Vagina (tissue), 2 donors: ENCODE data around the gene PREP. TPM values are rescaled to one million over a fixed set of nuclear protein-coding genes. Genes with fewer than 3 reads are reported as not detected.

Experiments
- DNase-seq, 2 donors: peaks; one replicate each; pipeline ENCODE4 v3.0.0-alpha.2; 2017; ENCODE audit errors: extremely low spot score in 2 of 2
- H3K27ac ChIP-seq: fragments of 200-600 bp; sonication (generic); one replicate; pipeline ENCODE4 v1.5.1; 2019
- H3K27me3 ChIP-seq: fragments of 200-600 bp; sonication (generic); one replicate; pipeline ENCODE4 v1.5.1; 2019
- H3K36me3 ChIP-seq, 2 donors: fragments of 200-600 bp; sonication (generic); one replicate each; pipeline ENCODE4 v1.5.1; 2017 to 2019
- H3K4me1 ChIP-seq: fragments of 200-600 bp; sonication (generic); one replicate; pipeline ENCODE4 v1.5.1; 2019
- H3K4me3 ChIP-seq, 2 donors: fragments of 200-600 bp; sonication (generic); 1 replicate in 1 of 2; 2 replicates in 1 of 2; pipeline ENCODE4 v1.5.1; 2016 to 2019
- H3K9me3 ChIP-seq: fragments of 200-600 bp; sonication (generic); one replicate; pipeline ENCODE4 v1.5.1; 2019
- POLR2A ChIP-seq, 2 donors: fragments of 450-650 bp; IDR thresholded peaks; one replicate each; pipeline ENCODE4 v1.6.1; 2017; ENCODE audit warnings: antibody characterized with exemption in 2 of 2, mild to moderate bottlenecking in 2 of 2, moderate library complexity in 2 of 2
- POLR2AphosphoS5 ChIP-seq, 2 donors: sonication (generic); formaldehyde crosslinking; IDR thresholded peaks; one replicate each; pipeline ENCODE4 v1.9.0; 2017; ENCODE audit warnings: antibody characterized with exemption in 2 of 2, mild to moderate bottlenecking in 2 of 2, low read depth in 1 of 2; ENCODE audit not compliant: insufficient read depth in 1 of 2
- intact Hi-C: fragments of 100-400 bp; cut with DNase I; formaldehyde crosslinking; loops from one replicate; pipeline ENCODE4 v1.15.1; 2023
- total RNA-seq: library from RNA; depleted of rRNA; stranded (reverse); fragments of >200 nt; gene quantifications from one replicate; pipeline ENCODE4 v1.2.3, GENCODE V29; 2016
- TF ChIP-seq, protein P1 (sequence below), 3 experiments: fragments of 450-650 bp in 2 of 3; fragments of 200-600 bp in 1 of 3; sonication (generic) in 1 of 3; IDR thresholded peaks; one replicate each; pipeline ENCODE4 v1.5.1; 2017 to 2019; ENCODE audit warnings: antibody characterized with exemption in 3 of 3, mild to moderate bottlenecking in 2 of 3, moderate library complexity in 2 of 3

Gene PREP
- total RNA-seq, 1 donor from 2014 or later, result 19.2 TPM

DNA sequence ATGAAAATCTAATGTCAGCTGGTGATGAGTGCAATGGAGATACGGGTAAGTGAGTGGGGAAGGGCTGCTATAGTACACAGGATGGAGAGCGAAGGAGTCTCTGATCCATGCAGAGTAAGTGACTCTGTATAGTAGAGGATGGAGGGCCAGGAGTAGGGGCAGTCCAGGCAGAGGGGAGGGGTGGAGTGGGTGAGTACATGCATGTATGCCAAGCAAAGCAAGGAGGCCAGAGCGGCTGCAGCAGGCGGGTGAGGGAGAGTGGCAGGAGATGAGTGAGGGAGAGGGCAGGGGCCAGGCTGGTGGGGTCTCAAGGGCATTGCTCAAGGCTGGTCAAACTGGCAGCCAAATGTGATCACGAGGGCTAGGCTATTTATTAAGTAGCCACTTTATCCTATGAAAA is 94.0 kb downstream of the PREP start:
- H3K9me3 ChIP-seq, result no peaks in the 10 kb centered on the region
- no peaks in the 10 kb centered on the region for H3K27me3 ChIP-seq
- no peak overlapping the region for H3K4me3 ChIP-seq
- H3K4me1 ChIP-seq, result no peaks in the 10 kb centered on the region
- H3K27ac ChIP-seq, result no peak overlapping the region
- TF ChIP-seq, protein P1, sequence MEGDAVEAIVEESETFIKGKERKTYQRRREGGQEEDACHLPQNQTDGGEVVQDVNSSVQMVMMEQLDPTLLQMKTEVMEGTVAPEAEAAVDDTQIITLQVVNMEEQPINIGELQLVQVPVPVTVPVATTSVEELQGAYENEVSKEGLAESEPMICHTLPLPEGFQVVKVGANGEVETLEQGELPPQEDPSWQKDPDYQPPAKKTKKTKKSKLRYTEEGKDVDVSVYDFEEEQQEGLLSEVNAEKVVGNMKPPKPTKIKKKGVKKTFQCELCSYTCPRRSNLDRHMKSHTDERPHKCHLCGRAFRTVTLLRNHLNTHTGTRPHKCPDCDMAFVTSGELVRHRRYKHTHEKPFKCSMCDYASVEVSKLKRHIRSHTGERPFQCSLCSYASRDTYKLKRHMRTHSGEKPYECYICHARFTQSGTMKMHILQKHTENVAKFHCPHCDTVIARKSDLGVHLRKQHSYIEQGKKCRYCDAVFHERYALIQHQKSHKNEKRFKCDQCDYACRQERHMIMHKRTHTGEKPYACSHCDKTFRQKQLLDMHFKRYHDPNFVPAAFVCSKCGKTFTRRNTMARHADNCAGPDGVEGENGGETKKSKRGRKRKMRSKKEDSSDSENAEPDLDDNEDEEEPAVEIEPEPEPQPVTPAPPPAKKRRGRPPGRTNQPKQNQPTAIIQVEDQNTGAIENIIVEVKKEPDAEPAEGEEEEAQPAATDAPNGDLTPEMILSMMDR (IDR thresholded peaks at IDR 0.05), result no peak
- no peak for TF ChIP-seq POLR2A (IDR thresholded peaks at IDR 0.05)
- no peak for TF ChIP-seq POLR2AphosphoS5 (IDR thresholded peaks at IDR 0.05; ENCODE audit: insufficient read depth in 1 of 2, low read depth in 1 of 2)
- no peaks in the 10 kb centered on the region for H3K36me3 ChIP-seq
- intact Hi-C loops, result no loop called here
- DNase-seq, result no peak

DNA sequence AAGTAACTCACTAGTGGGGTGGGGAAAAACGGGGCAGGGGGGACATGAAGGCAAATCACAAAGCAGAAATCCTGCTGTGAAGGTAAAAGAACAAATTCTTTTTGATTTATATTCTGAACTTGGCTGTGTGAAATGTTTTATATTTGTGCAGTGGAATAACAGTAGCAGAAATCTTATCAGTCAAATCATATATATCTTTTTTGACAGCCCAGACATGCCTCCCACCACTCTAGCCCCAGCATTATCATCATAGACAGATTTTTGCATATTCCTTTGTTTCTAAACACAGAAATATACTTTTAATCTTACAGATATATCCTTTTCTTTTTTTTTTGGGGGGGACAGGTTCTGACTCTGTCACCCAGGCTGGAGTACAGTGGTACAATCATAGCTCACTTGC is 97.4 kb downstream of the PREP start:
- no peak for TF ChIP-seq POLR2A (IDR thresholded peaks at IDR 0.05)
- no peak for TF ChIP-seq POLR2AphosphoS5 (IDR thresholded peaks at IDR 0.05; ENCODE audit: insufficient read depth in 1 of 2, low read depth in 1 of 2)
- TF ChIP-seq, protein P1 (IDR thresholded peaks at IDR 0.05), result no peak
- no peaks in the 10 kb centered on the region for H3K36me3 ChIP-seq
- no peaks in the 10 kb centered on the region for H3K4me1 ChIP-seq
- H3K27me3 ChIP-seq, result no peaks in the 10 kb centered on the region
- DNase-seq, result no peak
- no peaks in the 10 kb centered on the region for H3K9me3 ChIP-seq
- intact Hi-C loops, result no loop called here
- no peak overlapping the region for H3K4me3 ChIP-seq
- no peak overlapping the region for H3K27ac ChIP-seq

DNA sequence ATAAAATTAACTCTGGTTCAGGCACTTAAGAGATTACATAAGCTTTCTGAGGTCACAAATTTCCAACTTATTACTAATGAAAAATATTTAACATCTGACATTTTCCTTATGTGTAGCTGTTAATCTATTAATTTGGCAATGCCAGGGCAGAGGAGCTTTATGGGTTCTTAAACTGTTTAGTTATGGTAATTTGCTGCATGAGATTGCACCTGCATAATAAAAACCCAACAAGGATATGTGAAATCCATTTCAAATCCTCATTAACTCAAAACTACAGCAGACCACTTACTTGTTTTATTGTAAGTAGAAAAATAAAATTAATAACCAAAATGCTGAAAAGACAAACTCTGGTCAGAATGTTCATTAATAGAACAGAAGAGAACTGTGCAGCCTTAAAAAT is 98.1 kb downstream of the PREP start:
- Histone ChIP-seq H3K4me1 (no peaks in the 10 kb centered on the region), H3K9me3 (no peaks in the 10 kb centered on the region), H3K4me3 (no peak overlapping the region), H3K36me3 (no peaks in the 10 kb centered on the region), H3K27me3 (no peaks in the 10 kb centered on the region), H3K27ac (no peak overlapping the region)
- TF ChIP-seq POLR2A (IDR thresholded peaks at IDR 0.05) (no peak), POLR2AphosphoS5 (IDR thresholded peaks at IDR 0.05; ENCODE audit: insufficient read depth in 1 of 2, low read depth in 1 of 2) (no peak)
- TF ChIP-seq, protein P1 (IDR thresholded peaks at IDR 0.05), result no peak
- intact Hi-C loops, result no loop called here
- no peak for DNase-seq

DNA sequence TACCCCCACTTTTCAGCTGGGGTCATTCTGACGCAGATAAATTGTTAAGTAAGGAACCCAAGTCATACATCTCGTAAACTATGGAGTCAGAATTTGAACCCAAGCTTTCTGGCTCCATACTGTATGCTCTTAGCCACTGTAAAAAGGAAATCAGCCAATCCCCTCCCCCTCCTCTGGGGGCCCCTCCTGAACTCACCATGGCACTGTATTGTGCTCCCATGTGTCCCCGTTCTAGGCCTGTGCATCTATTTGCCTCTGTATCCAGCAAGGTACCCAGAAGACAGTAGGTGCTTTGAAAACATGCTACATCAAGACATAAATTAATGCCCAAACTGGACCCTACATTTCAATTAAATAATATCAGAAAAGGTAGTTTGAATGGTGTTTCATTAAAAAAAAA is 98.5 kb downstream of the PREP start:
- TF ChIP-seq POLR2A (IDR thresholded peaks at IDR 0.05) (no peak), POLR2AphosphoS5 (IDR thresholded peaks at IDR 0.05; ENCODE audit: insufficient read depth in 1 of 2, low read depth in 1 of 2) (no peak)
- TF ChIP-seq, protein P1 (IDR thresholded peaks at IDR 0.05), result no peak
- H3K4me1 ChIP-seq, result no peaks in the 10 kb centered on the region
- H3K27ac ChIP-seq, result no peak overlapping the region
- H3K36me3 ChIP-seq, result no peaks in the 10 kb centered on the region
- intact Hi-C loops, result no loop called here
- no peaks in the 10 kb centered on the region for H3K27me3 ChIP-seq
- H3K9me3 ChIP-seq, result no peaks in the 10 kb centered on the region
- DNase-seq, result no peak
- H3K4me3 ChIP-seq, result no peak overlapping the region

DNA sequence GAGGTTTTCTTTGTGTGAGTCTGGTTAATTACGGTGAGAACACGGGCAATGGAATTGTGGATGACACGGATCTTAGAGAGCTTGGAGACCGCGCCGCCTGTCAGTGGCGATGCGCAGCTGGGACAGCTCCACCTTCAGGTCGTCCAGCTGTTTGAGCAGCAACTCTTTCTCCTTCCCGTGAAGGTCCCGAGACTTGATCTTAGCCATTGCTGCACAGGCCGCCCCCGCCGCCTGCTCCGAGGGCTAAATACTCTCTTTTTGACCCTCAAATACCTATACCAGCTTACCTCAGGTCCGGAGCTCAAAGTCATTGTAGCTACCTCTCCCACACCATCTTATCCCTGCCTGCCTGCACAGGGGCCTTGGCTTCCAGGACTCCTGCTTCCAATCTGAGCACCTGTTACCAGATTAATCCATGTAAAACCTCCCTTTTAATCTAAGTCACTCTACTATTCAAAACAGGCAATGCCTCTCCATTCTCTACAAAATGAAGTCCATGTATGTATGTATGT is 100.2 kb downstream of the PREP start:
- intact Hi-C loops, result no loop called here
- H3K4me1 ChIP-seq, result no peaks in the 10 kb centered on the region
- H3K36me3 ChIP-seq, result peaks cover 0 to 4% of the 10 kb centered on the region in 2 donors
- DNase-seq, result no peak
- no peak overlapping the region for H3K4me3 ChIP-seq
- no peak overlapping the region for H3K27ac ChIP-seq
- no peaks in the 10 kb centered on the region for H3K27me3 ChIP-seq
- H3K9me3 ChIP-seq, result no peaks in the 10 kb centered on the region
- no peak for TF ChIP-seq POLR2A (IDR thresholded peaks at IDR 0.05)
- TF ChIP-seq, protein P1 (IDR thresholded peaks at IDR 0.05), result no peak
- TF ChIP-seq POLR2AphosphoS5 (IDR thresholded peaks at IDR 0.05; ENCODE audit: insufficient read depth in 1 of 2, low read depth in 1 of 2), result no peak
